ENCODE measurements around the gene AMER1.

- TF ChIP-seq CTCF (conservative IDR thresholded peaks at IDR 0.05; ENCODE audit: low read length) (no peak), EZH2phosphoT487 (IDR thresholded peaks at IDR 0.05; ENCODE audit: borderline replicate concordance) (no peak)
Measured at GRCh38 chrX:64198036-64198435, 7.5 kb downstream of the AMER1 start.

Measured in Loucy (cell line).